KOPT-K1 (cell line): ENCODE results near the gene FAXDC2.

Experiments used
- H3K27ac ChIP-seq: fragments of 200-600 bp; sonication (generic); 2 replicates; pipeline ENCODE4 v1.5.1; 2016; ENCODE audit warnings: antibody characterized with exemption, mild to moderate bottlenecking, low read depth, low read length; ENCODE audit not compliant: poor library complexity, severe bottlenecking
- H3K36me3 ChIP-seq: fragments of 200-600 bp; sonication (generic); 2 replicates; pipeline ENCODE4 v1.5.1; 2017; ENCODE audit warnings: antibody characterized with exemption, mild to moderate bottlenecking, low read length, moderate library complexity; ENCODE audit not compliant: insufficient read depth
- H3K9me3 ChIP-seq: fragments of 200-600 bp; sonication (generic); 2 replicates; pipeline ENCODE4 v1.5.1; 2017; ENCODE audit warnings: antibody characterized with exemption, low read length, mild to moderate bottlenecking; ENCODE audit not compliant: insufficient read depth, poor library complexity, severe bottlenecking

The FAXDC2 gene, protein sequence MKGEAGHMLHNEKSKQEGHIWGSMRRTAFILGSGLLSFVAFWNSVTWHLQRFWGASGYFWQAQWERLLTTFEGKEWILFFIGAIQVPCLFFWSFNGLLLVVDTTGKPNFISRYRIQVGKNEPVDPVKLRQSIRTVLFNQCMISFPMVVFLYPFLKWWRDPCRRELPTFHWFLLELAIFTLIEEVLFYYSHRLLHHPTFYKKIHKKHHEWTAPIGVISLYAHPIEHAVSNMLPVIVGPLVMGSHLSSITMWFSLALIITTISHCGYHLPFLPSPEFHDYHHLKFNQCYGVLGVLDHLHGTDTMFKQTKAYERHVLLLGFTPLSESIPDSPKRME

GRCh38 chr5:154850255-154851062 is at the start of gene FAXDC2:
FAXDC2 (minus strand) TSS chr5:154850603; CDS start chr5:154838178, 12,425 bp downstream.
- Histone ChIP-seq H3K9me3 (no peaks in the 10 kb centered on the region), H3K36me3 (no peaks in the 10 kb centered on the region), H3K27ac (no peak within 1 kb of the TSS)

DNA sequence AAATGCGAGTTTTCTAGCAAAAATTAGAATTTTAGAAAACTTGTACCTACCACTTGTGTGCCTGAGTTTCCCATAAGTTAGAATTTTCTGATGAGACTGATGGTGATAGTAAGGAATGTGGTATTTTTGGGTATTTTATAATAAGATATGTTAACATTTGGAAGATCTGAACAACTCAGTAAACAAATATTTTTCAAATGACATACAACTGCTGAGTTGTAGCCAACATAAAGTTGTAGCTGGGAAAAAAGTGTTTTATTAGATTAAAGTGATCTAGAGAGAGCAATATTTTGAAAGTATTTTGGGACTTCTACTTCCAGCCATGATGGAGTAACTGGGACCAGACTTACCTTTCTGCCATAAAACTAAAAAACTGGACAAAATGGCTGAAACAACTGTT is 49.7 kb upstream of the FAXDC2 start:
- Histone ChIP-seq H3K9me3 (no peaks in the 10 kb centered on the region), H3K36me3 (peaks cover 98% of the 10 kb centered on the region)

GRCh38 chr5:154899151-154899816 is 48.9 kb upstream of the FAXDC2 start:
- Histone ChIP-seq H3K9me3 (no peaks in the 10 kb centered on the region), H3K36me3 (peaks cover 97% of the 10 kb centered on the region), H3K27ac (no peak overlapping the region)

More for the DNA sequence above, 49.7 kb upstream of the FAXDC2 start:
- no peak overlapping the region for H3K27ac ChIP-seq

GRCh38 chr5:154898210-154898609 is 47.8 kb upstream of the FAXDC2 start:
- Histone ChIP-seq H3K27ac (no peak overlapping the region), H3K9me3 (no peaks in the 10 kb centered on the region), H3K36me3 (peaks cover 98% of the 10 kb centered on the region)

GRCh38 chr5:154896562-154897165 is 46.3 kb upstream of the FAXDC2 start:
- H3K36me3 ChIP-seq: peaks cover 98% of the 10 kb centered on the region
- H3K9me3 ChIP-seq: no peaks in the 10 kb centered on the region
- no peak overlapping the region for H3K27ac ChIP-seq

GRCh38 chr5:154895606-154896561 is 45.5 kb upstream of the FAXDC2 start:
- Histone ChIP-seq H3K9me3 (no peaks in the 10 kb centered on the region), H3K36me3 (peaks cover 98% of the 10 kb centered on the region), H3K27ac (no peak overlapping the region)

GRCh38 chr5:154893381-154893780 is 43.0 kb upstream of the FAXDC2 start:
- peaks cover 98% of the 10 kb centered on the region for H3K36me3 ChIP-seq
- H3K9me3 ChIP-seq: no peaks in the 10 kb centered on the region
- no peak overlapping the region for H3K27ac ChIP-seq

- Histone ChIP-seq H3K27ac (no peak overlapping the region), H3K9me3 (no peaks in the 10 kb centered on the region), H3K36me3 (peaks cover 98% of the 10 kb centered on the region)
These were observed 42.0 kb upstream of the FAXDC2 start for GRCh38 chr5:154892369-154892771.

DNA sequence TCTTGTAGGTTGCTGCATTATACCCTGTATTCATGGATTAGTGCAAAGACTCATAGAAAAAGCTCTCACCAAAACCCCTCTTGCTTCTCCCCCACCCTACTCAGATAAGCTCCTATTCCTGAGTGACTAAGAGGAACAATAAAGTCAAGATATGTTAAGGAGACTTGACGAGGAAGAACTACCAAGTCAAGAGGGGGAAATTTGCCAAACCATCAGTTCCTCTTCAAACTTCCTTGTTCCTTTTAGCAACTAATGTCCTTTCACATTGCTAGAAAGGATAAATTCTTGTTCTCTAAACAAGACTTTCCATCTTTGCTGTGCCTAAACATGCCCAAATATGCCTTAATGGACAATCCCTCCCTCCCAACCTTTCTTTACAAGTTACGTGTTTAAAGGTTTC is 35.0 kb upstream of the FAXDC2 start:
- Histone ChIP-seq H3K27ac (no peak overlapping the region), H3K9me3 (peaks cover 23% of the 10 kb centered on the region), H3K36me3 (peaks cover 68% of the 10 kb centered on the region)

GRCh38 chr5:154884424-154884823 is 34.0 kb upstream of the FAXDC2 start:
- Histone ChIP-seq H3K9me3 (peaks cover 23% of the 10 kb centered on the region), H3K27ac (no peak overlapping the region), H3K36me3 (peaks cover 63% of the 10 kb centered on the region)

- peaks cover 63% of the 10 kb centered on the region for H3K36me3 ChIP-seq
- H3K27ac ChIP-seq: no peak overlapping the region
- H3K9me3 ChIP-seq: peaks cover 39% of the 10 kb centered on the region
These were observed 31.6 kb upstream of the FAXDC2 start for GRCh38 chr5:154881986-154882385.

DNA sequence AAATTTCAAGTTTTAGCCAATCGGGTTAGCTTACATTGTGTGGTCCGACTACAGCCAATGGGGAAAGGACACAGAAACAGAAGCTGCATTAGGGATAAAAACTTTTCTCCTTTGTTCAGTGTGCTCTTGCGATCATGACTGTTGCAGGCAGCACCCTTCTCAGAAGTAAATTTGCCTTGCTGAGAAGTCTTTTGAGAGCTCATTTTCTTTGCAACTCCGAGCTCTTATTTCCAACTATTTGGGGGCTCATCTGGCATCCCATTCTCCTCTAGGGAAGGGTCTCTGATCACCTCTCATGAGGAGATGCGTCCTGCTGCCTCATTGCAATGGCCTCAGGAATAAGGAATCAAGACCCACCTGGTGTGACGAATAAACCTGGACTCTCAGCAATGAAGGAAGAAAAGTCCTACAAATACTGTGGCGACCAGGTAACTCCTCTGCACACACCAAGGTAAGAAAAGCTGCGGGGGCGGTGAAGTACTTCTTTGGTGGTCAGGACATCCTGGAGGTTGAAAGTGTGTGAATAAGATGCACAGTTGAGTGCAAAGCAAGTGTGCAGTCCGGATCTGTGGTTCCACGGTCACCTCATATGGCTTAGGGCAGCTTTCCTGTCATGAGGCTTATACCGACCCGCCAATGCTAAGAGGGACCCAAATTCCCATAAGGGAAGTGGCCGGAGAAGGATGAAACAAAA is 28.4 kb upstream of the FAXDC2 start:
- Histone ChIP-seq H3K27ac (no peak overlapping the region), H3K9me3 (peaks cover 18% of the 10 kb centered on the region), H3K36me3 (peaks cover 66% of the 10 kb centered on the region)

GRCh38 chr5:154873791-154874331 is 23.5 kb upstream of the FAXDC2 start:
- Histone ChIP-seq H3K36me3 (peaks cover 97% of the 10 kb centered on the region), H3K27ac (no peak overlapping the region), H3K9me3 (peaks cover 12% of the 10 kb centered on the region)
